Esophagus squamous epithelium (tissue), 4 donors: Measurements from ENCODE around the gene DUSP22.

Source experiments
- CTCF ChIP-seq, 6 experiments: fragments of 450-650 bp in 4 of 6; fragments of 200-600 bp in 2 of 6; sonication (generic) in 2 of 6; IDR thresholded peaks; one replicate each; pipeline ENCODE4 v1.5.1; 2016 to 2019; ENCODE audit warnings: antibody characterized with exemption in 6 of 6, mild to moderate bottlenecking in 4 of 6, moderate library complexity in 4 of 6
- POLR2A ChIP-seq, 4 donors: fragments of 450-650 bp; IDR thresholded peaks; one replicate each; pipeline ENCODE4 v1.6.1; 2017; ENCODE audit warnings: antibody characterized with exemption in 4 of 4, mild to moderate bottlenecking in 4 of 4, moderate library complexity in 3 of 4

DNA sequence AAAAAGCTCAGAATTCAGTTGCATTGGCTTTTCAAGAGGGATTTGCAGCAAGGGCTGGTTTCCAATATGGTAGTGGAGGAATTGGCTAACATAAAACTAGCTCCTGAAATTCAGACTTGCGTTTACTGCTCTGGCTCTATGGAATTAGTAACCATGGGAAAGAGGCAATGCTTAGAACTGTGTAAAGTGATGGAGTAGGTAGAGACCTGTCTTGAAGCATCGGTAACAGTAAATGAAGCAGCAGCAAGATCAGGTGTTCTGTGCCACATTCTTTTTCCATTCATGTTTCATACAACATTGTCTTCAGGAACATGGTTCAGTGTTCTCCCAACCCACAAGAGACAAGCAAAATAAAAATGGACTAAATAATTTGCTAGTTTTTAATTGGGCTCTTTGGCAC is 105.8 kb downstream of the DUSP22 start:
- TF ChIP-seq POLR2A (IDR thresholded peaks at IDR 0.05) (no peak), CTCF (IDR thresholded peaks at IDR 0.05) (no peak)
